HL-60/S4 (cell line): ENCODE results near the gene MSH6.

Source experiments
- in situ Hi-C: fragments of 300-500 bp; cut with MboI; formaldehyde crosslinking; loops from 2 replicates; pipeline ENCODE4 v1.14.3; 2022; ENCODE audit warnings: low sequenced_read_pairs

Gene MSH6

DNA sequence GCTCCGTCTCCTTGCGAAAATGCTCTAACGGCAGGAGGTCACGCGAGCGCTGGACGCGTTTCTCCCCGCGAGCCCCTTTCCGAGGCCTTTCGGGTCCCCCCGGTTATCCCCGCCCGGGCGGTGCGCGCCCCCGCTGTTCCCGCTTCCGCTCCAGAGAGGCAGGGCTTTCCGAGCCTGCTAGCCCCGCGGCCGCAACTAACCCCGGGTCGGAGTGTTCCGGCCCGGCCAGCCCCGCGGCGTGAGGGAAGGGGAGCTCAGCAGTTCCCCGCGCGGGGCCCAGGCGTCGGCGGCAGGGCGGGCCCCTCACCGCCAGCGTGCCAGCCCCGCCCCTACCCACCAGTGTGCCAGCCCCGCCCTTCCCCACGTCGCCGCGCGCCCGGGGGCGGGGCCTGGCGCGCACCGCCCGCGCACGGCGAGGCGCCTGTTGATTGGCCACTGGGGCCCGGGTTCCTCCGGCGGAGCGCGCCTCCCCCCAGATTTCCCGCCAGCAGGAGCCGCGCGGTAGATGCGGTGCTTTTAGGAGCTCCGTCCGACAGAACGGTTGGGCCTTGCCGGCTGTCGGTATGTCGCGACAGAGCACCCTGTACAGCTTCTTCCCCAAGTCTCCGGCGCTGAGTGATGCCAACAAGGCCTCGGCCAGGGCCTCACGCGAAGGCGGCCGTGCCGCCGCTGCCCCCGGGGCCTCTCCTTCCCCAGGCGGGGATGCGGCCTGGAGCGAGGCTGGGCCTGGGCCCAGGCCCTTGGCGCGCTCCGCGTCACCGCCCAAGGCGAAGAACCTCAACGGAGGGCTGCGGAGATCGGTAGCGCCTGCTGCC, at the start of gene MSH6:
Gene MSH6, plus strand, starts transcription at position 475 of the 815 bp plus-strand sequence. Its CDS starts 89 bp downstream, at position 564.
- in situ Hi-C loops, result no loop called here

- in situ Hi-C loops, result no loop called here
Measured at GRCh38 chr2:47735136-47735869, 47.6 kb upstream of the MSH6 start.

DNA sequence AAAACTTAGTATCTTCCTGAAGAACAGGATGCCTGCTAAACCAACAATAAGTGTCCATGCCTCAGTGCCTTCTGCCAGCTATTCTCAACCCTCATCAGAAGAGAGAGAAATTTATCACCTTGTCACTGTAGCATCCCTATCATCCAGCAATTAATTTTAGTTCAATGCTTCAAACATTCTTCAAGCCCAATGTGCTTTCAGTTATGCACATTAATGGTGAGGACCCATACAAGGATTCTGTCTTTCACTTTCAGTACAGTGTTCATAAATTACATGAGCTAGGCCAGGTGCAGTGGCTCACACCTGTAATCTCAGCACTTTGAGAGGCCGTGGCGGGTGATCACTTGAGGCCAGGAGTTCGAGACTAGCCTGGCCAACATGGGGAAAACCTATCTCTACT, 47.0 kb upstream of the MSH6 start:
- in situ Hi-C loops, result no loop called here

GRCh38 chr2:47737191-47737975, 45.6 kb upstream of the MSH6 start:
- in situ Hi-C loops, result no loop called here

- in situ Hi-C loops, result no loop called here
Measured at GRCh38 chr2:47738331-47738730, 44.6 kb upstream of the MSH6 start.

GRCh38 chr2:47741101-47741500, 41.8 kb upstream of the MSH6 start:
- in situ Hi-C loops, result no loop called here

DNA sequence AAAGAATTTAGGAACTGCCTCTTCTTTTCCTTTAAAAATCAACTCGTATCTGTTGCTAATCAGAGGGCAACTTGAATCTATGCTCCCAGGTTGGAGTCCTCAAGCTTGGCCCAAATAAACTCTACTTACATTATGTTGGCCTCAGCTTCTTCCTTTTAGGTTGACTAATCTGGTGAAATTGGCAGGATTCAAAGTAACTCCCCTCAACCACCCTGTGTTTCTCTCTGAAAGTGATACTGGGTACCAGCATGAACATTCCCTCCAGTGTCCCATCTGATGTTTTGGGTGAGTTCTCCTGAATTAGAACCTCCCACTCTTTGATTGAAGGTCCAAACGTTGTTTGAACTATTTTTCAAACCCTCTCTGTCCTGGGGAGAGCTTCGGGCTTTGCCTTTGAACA, 41.3 kb upstream of the MSH6 start:
- in situ Hi-C loops, result no loop called here

- in situ Hi-C loops, result no loop called here
Measured at GRCh38 chr2:47744074-47744473, 38.9 kb upstream of the MSH6 start.

GRCh38 chr2:47747878-47748277, 35.1 kb upstream of the MSH6 start:
- in situ Hi-C loops, result no loop called here

- in situ Hi-C loops, result no loop called here
Measured at GRCh38 chr2:47751856-47752414, 31.0 kb upstream of the MSH6 start.

- in situ Hi-C loops, result loop anchor here (10.0 kb wide), 1 partner anchor 433 kb away; no protein-coding TSS in a partner anchor
Measured at GRCh38 chr2:47767497-47767844, 15.5 kb upstream of the MSH6 start.

- in situ Hi-C loops, result loop anchor here (10.0 kb wide), 1 partner anchor 433 kb away; no protein-coding TSS in a partner anchor
Measured at GRCh38 chr2:47767880-47768609, 14.9 kb upstream of the MSH6 start.

DNA sequence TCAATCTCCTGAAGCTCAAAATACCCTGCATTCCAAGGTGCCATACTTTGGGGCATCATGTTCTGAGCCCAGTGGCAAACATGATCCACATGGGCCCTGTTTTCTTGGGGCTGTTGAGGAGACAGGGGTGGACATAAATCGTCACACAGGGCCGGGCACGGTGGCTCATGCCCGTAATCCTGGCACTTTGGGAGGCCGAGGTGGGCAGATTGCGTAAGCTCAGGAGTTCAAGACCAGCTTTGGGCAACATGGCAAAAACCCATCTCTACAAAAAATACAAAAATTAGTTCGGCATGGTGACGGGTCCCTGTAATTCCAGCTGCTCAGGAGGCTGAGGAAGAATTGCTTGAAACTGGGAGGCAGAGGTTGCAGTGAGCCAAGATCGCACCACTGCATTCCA, 13.6 kb upstream of the MSH6 start:
- in situ Hi-C loops, result loop anchor here (10.0 kb wide), 1 partner anchor 435 kb away; no protein-coding TSS in a partner anchor

GRCh38 chr2:47771211-47771610, 11.7 kb upstream of the MSH6 start:
- in situ Hi-C loops, result no loop called here

- in situ Hi-C loops, result no loop called here
Measured at GRCh38 chr2:47772343-47772742, 10.6 kb upstream of the MSH6 start.

- in situ Hi-C loops, result no loop called here
Measured at GRCh38 chr2:47774567-47774966, 8.4 kb upstream of the MSH6 start.

- in situ Hi-C loops, result no loop called here
Measured at GRCh38 chr2:47777277-47777937, 5.5 kb upstream of the MSH6 start.

DNA sequence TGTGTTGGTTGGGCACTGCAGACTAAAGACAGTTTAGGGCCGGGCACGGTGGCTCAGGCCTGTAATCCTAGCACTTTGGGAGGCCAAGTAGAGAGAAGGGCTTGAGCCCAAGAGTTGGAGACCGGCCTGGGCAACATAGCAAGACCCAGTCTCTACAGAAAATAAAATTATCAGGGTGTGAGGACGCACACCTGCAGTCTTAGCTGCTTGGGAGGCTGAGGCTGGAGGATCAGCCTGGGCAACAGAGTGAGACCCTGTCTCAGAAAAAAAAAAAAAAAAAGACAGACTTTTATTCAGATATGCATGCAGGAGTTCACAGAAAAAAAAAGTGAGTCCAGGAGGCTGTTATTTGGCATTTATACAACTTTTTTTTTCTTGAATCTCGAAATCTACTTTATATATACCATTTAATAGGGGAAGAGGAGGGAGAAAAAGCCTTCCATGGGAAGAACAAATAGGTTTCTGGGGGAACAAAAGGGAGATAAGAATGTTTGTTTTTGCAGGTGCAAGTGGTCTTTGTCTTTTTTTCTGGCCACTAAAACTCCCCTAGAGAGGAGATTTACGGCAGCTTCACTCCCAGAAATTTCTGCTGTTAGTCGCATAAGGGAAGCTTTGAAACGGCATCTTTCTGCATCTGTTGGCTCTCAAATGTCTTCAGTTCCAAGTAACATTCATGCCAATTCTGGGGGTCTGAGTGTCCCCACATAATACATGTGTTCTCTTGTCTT, 4.1 kb upstream of the MSH6 start:
- in situ Hi-C loops, result no loop called here

GRCh38 chr2:47779426-47779790, 3.5 kb upstream of the MSH6 start:
- in situ Hi-C loops, result no loop called here
